Suppressor macrophage treated with lipopolysaccharide for 1 hour (primary cell): ENCODE results near the gene IP6K1.
"Not testable (repeated sequence)": the region's sequence is repeated elsewhere in the genome, so short reads cannot be mapped to it uniquely, and the experiment has no call there.

Experiments
- DNase-seq, 3 donors: peaks; one replicate each; pipeline ENCODE4 v3.0.0-alpha.2; 2020 to 2022

Gene IP6K1

DNA sequence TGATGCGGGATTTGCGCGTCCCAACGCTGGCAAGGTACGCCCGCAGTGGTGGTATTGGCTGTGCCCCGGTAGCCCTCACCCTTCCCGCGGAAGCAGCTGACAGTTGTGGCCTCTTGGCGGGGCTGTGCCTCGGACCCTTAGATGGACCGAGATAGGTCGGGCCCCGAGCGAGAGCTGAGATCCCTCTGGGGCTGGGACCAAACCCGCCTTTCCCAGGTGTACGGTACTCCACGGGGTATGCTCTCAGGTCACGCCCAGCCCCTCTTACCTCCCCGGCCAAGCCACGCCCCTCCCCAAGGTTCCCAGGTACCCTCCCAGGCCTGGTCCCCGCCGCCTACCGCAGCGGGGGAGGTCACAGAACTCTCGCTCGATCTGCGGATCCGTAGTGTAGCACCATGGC, 100.0 kb downstream of the IP6K1 start:
- DNase-seq: not testable (repeated sequence)

DNA sequence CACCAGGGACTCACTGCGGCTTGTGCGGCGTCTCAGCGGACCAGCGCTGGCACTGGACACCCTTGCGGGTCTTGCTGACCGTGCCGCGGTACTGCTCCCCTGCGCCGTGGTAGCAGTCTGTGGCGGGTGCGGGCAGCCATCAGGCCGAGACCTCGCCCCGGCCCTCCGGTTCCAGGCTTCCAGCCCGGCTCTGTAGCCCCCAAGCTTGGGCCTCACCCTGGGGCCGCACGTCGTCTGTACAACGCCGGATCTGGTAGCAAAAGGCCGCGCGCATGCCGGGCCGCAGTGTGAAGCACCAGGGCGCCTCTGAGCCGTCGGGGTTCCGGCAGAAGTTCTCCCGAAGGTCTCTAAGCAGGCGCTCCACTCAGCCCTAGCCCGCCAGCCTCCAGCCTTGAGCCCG, 100.5 kb downstream of the IP6K1 start:
- DNase-seq: not testable (repeated sequence)

DNA sequence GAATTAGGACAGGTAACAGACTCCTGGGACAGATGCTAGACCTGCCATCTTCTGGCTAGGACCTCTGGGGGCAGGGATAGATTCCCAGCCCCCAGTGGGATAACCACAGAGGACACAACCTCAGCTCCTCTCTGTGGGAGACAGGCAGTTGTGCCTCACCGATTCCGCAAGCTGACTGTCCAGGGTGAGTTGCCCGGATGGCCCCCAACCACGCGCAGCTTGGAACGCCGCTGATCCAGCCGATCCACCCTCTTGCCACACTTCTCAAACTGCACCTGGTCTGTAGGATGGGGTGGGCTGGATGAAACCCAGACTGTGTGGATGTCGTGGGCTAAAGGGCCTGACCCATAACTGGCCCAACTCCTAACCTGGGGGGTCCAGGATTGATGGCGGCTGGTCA, 101.2 kb downstream of the IP6K1 start:
- not testable (repeated sequence) for DNase-seq

DNA sequence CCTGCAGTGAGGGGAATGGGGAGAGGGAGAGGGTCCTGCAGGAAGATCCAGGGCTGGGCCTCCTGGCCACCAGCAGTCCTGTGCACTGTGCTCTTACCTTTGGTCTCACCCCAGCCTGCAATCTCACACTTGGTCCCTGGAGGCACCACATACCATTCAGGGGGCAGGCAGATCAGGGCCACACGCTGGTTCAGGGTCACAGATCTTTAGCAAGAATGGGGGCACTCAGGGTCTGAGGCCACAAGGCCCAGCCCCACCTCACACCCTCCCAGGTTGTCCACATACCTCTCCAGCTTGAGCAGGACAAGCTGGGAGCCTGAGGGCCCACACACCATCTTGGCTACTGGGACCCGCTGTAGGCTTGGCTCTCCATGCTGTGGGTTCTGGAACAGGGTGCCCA, 101.9 kb downstream of the IP6K1 start:
- DNase-seq: not testable (repeated sequence)

DNA sequence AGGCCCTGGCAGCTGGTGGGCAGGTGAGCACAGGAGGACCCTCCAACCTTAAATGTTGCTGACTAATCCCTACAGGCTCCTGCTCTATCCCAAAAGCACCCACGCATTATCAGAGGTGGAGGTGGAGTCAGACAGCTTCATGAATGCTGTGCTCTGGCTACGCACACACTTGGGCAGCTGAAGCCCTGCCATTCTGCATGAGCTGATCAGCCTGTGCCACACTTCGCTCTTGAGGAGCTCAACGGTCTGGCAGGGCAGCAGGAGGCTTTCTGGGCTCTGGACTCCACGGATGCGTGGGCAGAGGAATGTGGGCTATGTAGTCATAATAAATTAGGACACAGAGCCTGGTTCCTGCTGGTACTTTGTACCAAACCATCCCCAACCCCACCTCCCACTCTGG, 103.2 kb downstream of the IP6K1 start:
- DNase-seq: no peak

DNA sequence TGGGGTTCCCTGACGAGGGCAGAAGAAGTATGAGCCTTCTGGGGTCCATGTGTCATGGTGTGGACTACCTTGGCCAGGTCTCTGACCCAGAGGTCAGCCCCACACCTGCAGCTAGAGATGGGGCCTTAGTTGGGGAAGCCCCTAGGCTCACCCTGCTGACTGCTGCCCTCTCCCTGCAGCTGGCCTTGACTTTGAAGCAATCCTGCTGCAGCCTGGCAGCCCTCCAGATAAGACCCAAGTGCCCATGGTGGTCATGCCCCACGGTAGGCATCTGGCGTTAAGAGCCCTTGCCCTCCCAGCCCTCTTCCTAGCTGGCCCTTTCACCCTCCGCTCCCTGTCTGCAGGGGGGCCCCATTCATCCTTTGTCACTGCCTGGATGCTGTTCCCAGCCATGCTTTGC, 104.8 kb downstream of the IP6K1 start:
- DNase-seq: no peak

DNA sequence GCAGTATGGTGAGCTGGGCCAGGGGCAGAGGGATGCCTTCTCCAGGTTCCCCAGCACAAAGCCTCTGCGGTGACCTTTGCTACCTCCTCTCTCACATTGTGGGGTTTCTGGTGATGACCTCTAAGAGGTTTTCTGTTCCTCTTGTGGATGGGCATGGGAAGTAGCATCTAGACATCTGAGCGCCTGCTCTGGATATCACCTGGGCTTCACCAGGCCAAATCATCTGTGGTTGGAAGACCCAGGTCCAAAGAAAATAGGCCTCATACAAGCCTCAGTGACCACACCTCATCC, 105.2 kb downstream of the IP6K1 start:
- no peak for DNase-seq

DNA sequence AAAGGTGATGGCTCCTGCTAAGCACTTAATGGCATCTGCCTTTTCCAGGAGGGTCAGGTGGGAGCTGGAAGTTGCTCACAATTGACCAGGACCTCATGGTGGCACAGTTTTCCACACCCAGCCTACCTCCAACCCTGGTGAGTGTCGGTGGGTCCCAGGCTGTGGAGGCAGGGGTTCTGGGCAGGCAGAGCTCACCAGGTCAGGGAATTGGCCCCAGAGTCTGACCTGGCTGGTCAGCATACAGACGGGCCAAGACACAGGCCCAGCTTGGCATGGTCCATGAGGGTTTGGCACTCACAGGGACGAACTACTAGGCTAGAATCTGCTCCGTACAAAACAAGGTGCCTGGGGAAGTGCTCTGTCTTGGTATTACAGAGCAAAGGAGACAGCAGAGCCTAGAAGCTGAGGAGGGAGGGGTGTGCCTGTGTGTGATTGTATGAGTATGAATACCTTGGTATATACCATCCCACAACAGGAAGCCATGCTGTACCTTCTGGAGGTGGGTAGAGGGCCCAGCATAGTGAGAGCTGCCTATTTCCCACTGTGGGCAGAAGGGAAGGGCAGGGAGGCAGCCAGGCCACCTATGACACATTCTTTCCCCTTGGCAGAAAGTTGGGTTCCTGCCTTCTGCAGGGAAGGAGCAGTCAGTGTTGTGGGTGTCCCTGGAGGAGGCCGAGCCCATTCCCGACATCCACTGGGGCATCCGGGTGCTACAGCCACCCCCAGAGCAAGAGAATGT, 105.7 kb downstream of the IP6K1 start:
- no peak for DNase-seq

DNA sequence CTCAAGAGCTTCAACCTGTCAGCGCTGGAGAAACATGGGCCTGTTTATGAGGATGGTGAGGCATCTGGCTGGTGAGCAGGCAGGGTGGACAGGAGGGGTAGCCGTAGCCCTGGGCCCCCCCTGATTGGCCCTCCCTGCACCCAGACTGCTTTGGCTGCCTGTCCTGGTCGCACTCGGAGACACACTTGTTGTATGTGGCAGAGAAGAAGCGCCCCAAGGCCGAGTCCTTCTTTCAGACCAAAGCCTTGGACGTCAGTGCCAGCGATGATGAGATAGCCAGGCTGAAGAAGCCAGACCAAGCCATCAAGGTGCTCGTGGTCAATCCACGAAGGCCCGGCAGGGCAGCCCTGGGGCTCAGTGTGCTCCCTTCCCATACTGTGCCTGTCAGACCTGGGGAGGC, 110.4 kb downstream of the IP6K1 start:
- no peak for DNase-seq

DNA sequence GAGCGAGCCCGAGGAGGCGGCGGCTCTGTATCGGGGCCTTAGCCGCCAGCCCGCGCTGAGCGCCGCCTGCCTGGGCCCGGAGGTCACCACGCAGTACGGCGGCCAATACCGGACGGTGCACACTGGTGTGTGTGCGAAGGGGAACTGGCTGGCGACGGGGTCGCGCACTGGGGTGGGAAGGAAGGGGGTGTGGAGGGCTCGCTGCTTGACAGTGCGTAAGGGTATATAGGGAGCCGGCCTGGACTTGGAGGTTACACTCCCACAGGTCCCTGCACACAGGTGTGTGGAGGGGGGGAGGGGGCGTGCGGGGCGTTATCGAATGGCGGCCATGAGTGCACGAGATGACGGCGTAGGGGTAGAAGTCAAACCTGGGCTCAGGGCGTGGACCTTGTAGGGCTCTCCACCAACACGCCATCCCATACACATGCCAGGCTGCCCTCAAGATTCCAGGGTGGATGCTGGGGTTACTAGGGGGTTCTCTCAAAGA, 111.8 kb downstream of the IP6K1 start:
- no peak for DNase-seq
